ENCODE results near the gene GIGYF2. TPM values are rescaled to one million over a fixed set of nuclear protein-coding genes. Genes with fewer than 3 reads are reported as not detected.

GIGYF2 gene, protein sequence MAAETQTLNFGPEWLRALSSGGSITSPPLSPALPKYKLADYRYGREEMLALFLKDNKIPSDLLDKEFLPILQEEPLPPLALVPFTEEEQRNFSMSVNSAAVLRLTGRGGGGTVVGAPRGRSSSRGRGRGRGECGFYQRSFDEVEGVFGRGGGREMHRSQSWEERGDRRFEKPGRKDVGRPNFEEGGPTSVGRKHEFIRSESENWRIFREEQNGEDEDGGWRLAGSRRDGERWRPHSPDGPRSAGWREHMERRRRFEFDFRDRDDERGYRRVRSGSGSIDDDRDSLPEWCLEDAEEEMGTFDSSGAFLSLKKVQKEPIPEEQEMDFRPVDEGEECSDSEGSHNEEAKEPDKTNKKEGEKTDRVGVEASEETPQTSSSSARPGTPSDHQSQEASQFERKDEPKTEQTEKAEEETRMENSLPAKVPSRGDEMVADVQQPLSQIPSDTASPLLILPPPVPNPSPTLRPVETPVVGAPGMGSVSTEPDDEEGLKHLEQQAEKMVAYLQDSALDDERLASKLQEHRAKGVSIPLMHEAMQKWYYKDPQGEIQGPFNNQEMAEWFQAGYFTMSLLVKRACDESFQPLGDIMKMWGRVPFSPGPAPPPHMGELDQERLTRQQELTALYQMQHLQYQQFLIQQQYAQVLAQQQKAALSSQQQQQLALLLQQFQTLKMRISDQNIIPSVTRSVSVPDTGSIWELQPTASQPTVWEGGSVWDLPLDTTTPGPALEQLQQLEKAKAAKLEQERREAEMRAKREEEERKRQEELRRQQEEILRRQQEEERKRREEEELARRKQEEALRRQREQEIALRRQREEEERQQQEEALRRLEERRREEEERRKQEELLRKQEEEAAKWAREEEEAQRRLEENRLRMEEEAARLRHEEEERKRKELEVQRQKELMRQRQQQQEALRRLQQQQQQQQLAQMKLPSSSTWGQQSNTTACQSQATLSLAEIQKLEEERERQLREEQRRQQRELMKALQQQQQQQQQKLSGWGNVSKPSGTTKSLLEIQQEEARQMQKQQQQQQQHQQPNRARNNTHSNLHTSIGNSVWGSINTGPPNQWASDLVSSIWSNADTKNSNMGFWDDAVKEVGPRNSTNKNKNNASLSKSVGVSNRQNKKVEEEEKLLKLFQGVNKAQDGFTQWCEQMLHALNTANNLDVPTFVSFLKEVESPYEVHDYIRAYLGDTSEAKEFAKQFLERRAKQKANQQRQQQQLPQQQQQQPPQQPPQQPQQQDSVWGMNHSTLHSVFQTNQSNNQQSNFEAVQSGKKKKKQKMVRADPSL (N-terminal part only)
- 63.6 and 75.9 TPM in 2 replicates for total RNA-seq

DNA sequence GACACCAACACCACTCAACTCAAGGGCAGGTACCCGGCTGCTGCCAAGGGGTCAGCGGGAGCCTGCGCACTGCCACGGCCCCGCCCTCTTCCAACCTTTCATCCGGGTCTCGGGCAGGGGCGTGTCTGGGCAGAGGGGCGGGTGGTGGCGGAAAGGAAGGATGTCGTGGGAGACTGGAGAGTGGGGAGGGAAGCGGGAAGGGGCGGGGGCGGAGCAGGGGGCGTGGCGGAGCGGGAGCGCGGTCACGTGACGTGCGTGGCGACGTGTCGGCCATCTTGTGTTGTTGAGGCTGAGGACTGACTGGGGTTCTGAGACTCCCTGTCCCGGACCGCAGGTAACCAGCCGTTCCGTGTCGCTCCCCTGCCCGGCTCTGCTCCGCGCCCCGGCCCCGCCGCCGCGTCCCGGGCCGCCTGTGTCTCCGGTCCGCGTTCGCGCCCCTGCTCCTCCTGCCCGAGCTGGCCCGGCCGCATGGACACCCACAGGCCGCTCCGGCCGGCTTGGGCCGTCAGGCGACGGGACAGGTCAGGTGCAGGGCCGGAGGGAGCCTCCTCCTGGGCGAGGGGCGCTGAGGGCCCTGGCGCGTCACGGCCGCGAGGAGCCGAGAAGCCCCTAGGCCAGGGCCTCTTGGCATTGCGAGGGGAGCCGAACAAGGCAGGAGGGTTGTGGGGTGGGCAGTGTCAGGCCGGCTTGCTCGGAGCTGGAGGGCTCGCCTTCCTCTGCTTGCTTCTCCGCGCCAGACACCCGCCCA is at the start of gene GIGYF2:
GIGYF2 (plus strand) TSS at position 273 of the 748 bp plus-strand sequence. CDS start 37,867 bp downstream, outside the sequence.

GRCh38 chr2:232776435-232776834 is 79.3 kb downstream of the GIGYF2 start, which contains the start of gene KCNJ13:
KCNJ13 (minus strand) TSS chr2:232776565; CDS start chr2:232771362, 5,203 bp downstream.

GRCh38 chr2:232870018-232870765 is 173.1 kb downstream of the GIGYF2 start, which contains the start of gene SNORC:
SNORC (plus strand) TSS chr2:232870264; CDS start chr2:232870342, 78 bp downstream.

Small RNA genes within 50 kb of the gene (small RNA-seq; reads per million reads assigned to genes)
- not detected for gene RF00019
- not detected for gene RN7SL359P
- not detected for gene RNU6-107P

Other genes with a start within 250 kb of the GIGYF2 start
- not detected in 2 replicates for gene ALPI, start 241.2 kb upstream of the GIGYF2 start, total RNA-seq
- under 0.01 TPM in 1 of 2 replicates, not detected in the other for gene ECEL1, start 209.5 kb upstream of the GIGYF2 start, total RNA-seq
- not detected in 2 replicates for gene PRSS56, start 176.9 kb upstream of the GIGYF2 start, total RNA-seq
- gene CHRND, start 171.2 kb upstream of the GIGYF2 start, total RNA-seq, result not detected in 2 replicates
- gene CHRNG, start 157.6 kb upstream of the GIGYF2 start, total RNA-seq, result not detected in 2 replicates
- gene TIGD1, start 146.8 kb upstream of the GIGYF2 start, total RNA-seq, result 5.1 and 5.5 TPM in 2 replicates
- 114 and 120 TPM in 2 replicates for gene EIF4E2, start 146.6 kb upstream of the GIGYF2 start, total RNA-seq
- 0.13 TPM in 1 of 2 replicates, not detected in the other for gene EFHD1, start 63.7 kb upstream of the GIGYF2 start, total RNA-seq
- gene KCNJ13, start 79.2 kb downstream of the GIGYF2 start, total RNA-seq, result not detected in 2 replicates
- 0.40 and 0.79 TPM in 2 replicates for gene SNORC, start 172.9 kb downstream of the GIGYF2 start, total RNA-seq

Data from thoracic aorta endothelial cell (primary cell).